HEK293 (cell line): ENCODE measurements around the gene OR8K3.

ENCODE experiments used
- CTCF ChIP-seq: fragments of 450-650 bp; formaldehyde crosslinking; IDR thresholded peaks from 2 replicates; pipeline ENCODE4 v1.5.1; 2016; ENCODE audit warnings: missing biosample characterization, missing genetic modification characterization
- ZNF10 ChIP-seq: fragments of 450-650 bp; formaldehyde crosslinking; IDR thresholded peaks from 2 replicates; pipeline ENCODE4 v1.5.1; 2017; ENCODE audit warnings: missing biosample characterization, missing genetic modification characterization
- ZNF140 ChIP-seq: fragments of 450-650 bp; formaldehyde crosslinking; IDR thresholded peaks from 2 replicates; pipeline ENCODE4 v1.5.1; 2016; ENCODE audit warnings: missing biosample characterization, missing genetic modification characterization
- ZNF610 ChIP-seq: fragments of 450-650 bp; formaldehyde crosslinking; IDR thresholded peaks from 2 replicates; pipeline ENCODE4 v1.5.1; 2016; ENCODE audit warnings: missing biosample characterization, missing genetic modification characterization, borderline replicate concordance

DNA sequence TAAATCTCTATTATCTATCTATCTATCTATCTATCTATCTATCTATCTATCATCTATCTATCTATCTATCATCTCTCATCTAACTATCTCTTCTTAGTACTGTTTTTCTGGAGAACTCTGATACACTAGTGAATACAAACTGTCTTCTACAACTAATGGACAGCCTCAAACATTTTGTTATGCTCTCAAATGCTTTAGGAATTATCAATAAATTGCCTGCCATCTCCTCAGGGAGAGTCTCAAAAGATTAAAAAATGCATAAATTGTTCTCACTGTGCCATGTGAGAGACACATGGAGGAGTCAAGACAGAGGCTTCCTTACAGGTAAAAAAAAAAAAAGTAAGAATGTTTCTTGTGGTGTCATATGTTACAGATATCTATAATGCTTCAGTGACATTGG is at the start of gene OR8K3:
- no peak for TF ChIP-seq CTCF (tag by site-specific recombination)
- no peak for TF ChIP-seq ZNF610 (tag by site-specific recombination)
- TF ChIP-seq ZNF10 = no peak
- TF ChIP-seq ZNF140 (tag by site-specific recombination) = no peak
